ENCODE measurements around the gene KRTAP19-6. TPM values are rescaled to one million over a fixed set of nuclear protein-coding genes. Genes with fewer than 3 reads are reported as not detected.

Gene KRTAP19-6
- total RNA-seq, 1 donor = not detected

DNA sequence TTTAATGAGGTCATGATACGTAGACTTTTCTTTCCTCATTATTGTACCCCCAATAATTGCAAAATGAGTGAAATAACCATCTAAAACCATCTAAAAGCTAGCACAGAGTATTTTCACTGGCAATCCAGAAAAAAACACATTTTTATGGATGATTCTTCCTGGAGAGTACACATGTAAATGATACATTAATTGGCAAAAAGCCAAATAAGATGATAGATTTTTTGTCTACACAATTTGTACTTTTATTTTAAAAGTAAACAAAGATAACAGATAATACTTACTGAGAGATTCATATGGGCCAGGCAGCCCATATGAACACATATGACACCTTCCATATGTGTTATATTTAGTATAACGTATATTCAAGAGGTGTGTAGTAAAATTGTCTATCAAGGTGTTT lies 22.0 kb upstream of the KRTAP19-6 start:
- DNase-seq (ENCODE audit: low read depth) = no peak
- H3K4me3 ChIP-seq (ENCODE audit: low read depth, low read length) = no peak overlapping the region
- TF ChIP-seq, protein P1, sequence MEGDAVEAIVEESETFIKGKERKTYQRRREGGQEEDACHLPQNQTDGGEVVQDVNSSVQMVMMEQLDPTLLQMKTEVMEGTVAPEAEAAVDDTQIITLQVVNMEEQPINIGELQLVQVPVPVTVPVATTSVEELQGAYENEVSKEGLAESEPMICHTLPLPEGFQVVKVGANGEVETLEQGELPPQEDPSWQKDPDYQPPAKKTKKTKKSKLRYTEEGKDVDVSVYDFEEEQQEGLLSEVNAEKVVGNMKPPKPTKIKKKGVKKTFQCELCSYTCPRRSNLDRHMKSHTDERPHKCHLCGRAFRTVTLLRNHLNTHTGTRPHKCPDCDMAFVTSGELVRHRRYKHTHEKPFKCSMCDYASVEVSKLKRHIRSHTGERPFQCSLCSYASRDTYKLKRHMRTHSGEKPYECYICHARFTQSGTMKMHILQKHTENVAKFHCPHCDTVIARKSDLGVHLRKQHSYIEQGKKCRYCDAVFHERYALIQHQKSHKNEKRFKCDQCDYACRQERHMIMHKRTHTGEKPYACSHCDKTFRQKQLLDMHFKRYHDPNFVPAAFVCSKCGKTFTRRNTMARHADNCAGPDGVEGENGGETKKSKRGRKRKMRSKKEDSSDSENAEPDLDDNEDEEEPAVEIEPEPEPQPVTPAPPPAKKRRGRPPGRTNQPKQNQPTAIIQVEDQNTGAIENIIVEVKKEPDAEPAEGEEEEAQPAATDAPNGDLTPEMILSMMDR (IDR thresholded peaks at IDR 0.05; ENCODE audit: insufficient read depth, low read depth, low read length) = no peak

DNA sequence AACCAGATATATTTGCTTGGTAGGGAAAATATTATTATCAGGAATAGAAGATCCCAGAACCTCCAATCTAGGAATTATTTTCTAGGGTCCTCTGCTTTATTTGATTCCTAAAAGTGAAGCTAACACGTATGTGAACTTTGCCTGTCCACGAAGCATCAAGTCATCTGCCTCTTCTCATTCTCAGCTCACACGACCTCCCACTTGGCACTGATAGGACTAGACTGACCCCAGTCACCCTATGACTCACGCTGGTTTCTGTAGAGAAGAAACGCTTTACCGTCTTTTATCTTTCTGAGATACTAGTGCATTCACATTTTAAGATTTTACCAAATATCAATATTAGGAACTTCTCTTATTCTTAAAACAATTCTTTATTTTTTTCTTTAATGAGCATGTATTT lies 21.4 kb upstream of the KRTAP19-6 start:
- TF ChIP-seq, protein P1 (IDR thresholded peaks at IDR 0.05; ENCODE audit: insufficient read depth, low read depth, low read length) = no peak
- no peak for DNase-seq (ENCODE audit: low read depth)
- H3K4me3 ChIP-seq (ENCODE audit: low read depth, low read length) = no peak overlapping the region

DNA sequence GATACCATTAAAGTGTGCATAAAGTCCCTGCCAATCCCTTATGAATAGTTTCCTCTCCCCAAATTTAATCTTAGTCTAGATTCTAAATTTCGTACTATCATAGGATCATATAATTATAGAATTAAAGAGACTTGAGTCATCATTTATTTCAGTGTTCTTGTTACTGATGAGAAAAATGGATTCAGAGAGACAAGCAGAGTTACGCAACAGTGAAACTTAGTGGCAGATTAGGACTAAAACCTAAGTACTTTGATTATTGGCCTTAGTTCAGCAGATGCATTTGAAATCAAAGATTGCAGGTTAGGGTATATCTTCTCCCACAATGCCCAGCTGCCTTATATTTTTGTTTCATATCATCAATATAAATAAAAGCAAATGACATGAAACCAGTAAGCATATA lies 20.3 kb upstream of the KRTAP19-6 start:
- TF ChIP-seq, protein P1 (IDR thresholded peaks at IDR 0.05; ENCODE audit: insufficient read depth, low read depth, low read length) = no peak
- H3K4me3 ChIP-seq (ENCODE audit: low read depth, low read length) = no peak overlapping the region
- no peak for DNase-seq (ENCODE audit: low read depth)

DNA sequence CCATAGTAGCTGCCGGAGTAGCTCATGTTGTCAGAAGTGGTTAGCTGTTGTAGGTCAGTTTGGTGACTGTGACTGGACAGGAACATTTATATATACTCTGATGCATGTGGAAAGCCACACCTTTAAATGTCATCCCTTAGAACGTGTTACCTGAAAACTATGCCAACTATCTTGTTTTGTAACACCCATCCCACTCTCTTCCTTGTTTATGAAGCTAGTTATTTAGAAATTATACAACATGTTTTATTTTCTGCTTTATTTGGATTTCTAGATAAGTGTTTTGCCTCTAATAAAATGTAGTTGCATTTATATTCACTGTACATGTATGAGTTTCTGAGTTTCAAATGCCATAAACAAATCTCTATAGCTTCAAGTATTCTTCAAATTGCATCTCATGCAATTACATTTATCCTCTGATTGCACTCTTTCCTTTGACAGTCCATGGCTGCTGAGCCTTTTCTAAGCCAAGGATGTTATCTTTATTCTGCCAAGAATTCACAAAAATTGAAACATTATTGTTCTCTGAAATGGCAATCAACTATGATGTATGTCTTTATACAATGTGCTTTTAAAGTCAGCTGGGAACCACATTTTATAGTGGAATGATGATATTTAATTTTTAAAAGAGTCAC lies 19.7 kb upstream of the KRTAP19-6 start, which contains the start of gene KRTAP19-7:
KRTAP19-7 (minus strand) TSS at position 51 of the 632 bp plus-strand sequence; CDS start at position 26, 25 bp downstream.
- no peak for DNase-seq (ENCODE audit: low read depth)
- no peak within 1 kb of the TSS for H3K4me3 ChIP-seq (ENCODE audit: low read depth, low read length)
- TF ChIP-seq, protein P1 (IDR thresholded peaks at IDR 0.05; ENCODE audit: insufficient read depth, low read depth, low read length) = no peak

DNA sequence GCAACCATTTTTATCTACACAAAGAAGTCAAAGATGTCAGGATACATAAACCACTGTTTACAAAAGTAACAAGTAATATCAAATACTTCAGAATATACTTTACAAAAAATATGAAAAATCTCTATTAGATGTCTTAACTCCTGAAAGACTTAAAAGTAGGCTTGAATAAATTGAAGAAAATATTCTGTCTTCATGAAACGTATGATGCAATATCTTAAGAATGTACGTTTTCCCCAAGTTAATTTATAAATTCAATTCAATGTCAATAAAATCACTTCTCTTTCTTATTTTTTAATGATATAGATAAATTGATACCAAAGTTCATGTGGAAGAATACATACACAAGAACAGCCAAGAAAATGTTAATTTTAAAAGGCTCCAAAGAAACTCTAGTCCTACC lies 13.4 kb upstream of the KRTAP19-6 start:
- no peak overlapping the region for H3K4me3 ChIP-seq (ENCODE audit: low read depth, low read length)
- no peak for DNase-seq (ENCODE audit: low read depth)
- TF ChIP-seq, protein P1 (IDR thresholded peaks at IDR 0.05; ENCODE audit: insufficient read depth, low read depth, low read length) = no peak

DNA sequence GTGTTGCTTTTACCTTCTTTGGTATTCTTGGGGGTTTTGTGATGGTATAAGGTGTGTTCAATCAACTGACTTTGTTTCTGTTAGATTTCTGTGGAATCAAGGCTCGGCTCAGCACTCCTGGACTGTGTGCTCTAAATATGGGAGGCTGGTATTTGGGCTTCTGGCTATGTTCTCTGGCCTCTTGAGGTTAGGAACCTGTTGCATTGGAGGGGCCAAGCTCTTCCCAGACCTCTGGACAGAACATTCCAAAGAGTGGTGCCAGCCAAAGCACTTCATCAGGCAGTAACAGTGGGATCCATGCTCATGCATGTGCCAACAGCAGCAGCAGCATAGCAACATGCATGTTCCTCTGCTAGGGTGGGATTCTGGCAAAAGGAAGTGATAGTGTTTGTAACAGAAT lies 11.1 kb upstream of the KRTAP19-6 start:
- DNase-seq (ENCODE audit: low read depth) = no peak
- TF ChIP-seq, protein P1 (IDR thresholded peaks at IDR 0.05; ENCODE audit: insufficient read depth, low read depth, low read length) = no peak
- no peak overlapping the region for H3K4me3 ChIP-seq (ENCODE audit: low read depth, low read length)

DNA sequence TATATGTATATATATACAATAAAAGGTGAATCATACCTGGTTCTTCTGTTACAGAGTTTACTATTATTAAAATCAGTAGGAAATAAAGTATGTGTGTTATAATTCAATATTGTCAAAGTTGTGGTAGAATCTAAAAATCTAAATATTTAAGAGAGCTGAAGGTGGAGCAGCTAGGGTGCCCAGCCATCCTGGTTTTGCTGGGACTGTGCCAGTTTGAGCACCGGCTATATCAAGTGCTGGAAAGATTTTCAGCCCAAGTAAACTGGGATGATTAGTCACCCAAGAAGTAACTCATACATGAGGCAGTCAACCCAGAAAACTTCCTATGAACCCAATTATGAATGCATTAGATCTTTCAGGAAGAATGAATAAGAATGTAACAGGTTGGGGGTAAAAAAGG lies 22.8 kb downstream of the KRTAP19-6 start:
- TF ChIP-seq, protein P1 (IDR thresholded peaks at IDR 0.05; ENCODE audit: insufficient read depth, low read depth, low read length) = no peak
- no peak for DNase-seq (ENCODE audit: low read depth)
- H3K4me3 ChIP-seq (ENCODE audit: low read depth, low read length) = no peak overlapping the region
